Astrocyte (in vitro differentiated cells and primary cell): ENCODE measurements around the gene CDON. TPM values are rescaled to one million over a fixed set of nuclear protein-coding genes. Genes with fewer than 3 reads are reported as not detected.

Experiments used
- DNase-seq: peaks from one replicate; pipeline ENCODE4 v3.0.0-alpha.2; 2010; ENCODE audit warnings: low read depth
- FAIRE-seq: peaks from 2 replicates; lab custom pipeline; 2011; peaks lifted over from hg19 to GRCh38; lab: Jason Lieb, UNC
- H2AFZ ChIP-seq: 2 replicates; pipeline ENCODE4 v1.6.0; 2012; ENCODE audit warnings: low read depth, low read length, inconsistent platforms
- H3K27ac ChIP-seq: 2 replicates; pipeline ENCODE4 v1.5.1; 2011; ENCODE audit warnings: low read depth, low read length, inconsistent platforms
- H3K27me3 ChIP-seq: 2 replicates; pipeline ENCODE4 v1.6.0; 2011; ENCODE audit warnings: low read length, inconsistent platforms; ENCODE audit not compliant: insufficient read depth
- H3K36me3 ChIP-seq: 2 replicates; pipeline ENCODE4 v1.5.1; 2011; ENCODE audit warnings: low read length, inconsistent platforms; ENCODE audit not compliant: insufficient read depth
- H3K4me1 ChIP-seq: 2 replicates; pipeline ENCODE4 v1.5.1; 2011; ENCODE audit warnings: low read length, inconsistent platforms; ENCODE audit not compliant: insufficient read depth
- H3K4me2 ChIP-seq: 2 replicates; pipeline ENCODE4 v1.6.0; 2012; ENCODE audit warnings: low read length, inconsistent platforms
- H3K4me3 ChIP-seq: 2 replicates; pipeline ENCODE4 v1.5.1; 2011; ENCODE audit warnings: low read depth, mild to moderate bottlenecking, low read length, inconsistent platforms; ENCODE audit not compliant: insufficient read depth
- H3K79me2 ChIP-seq: 2 replicates; pipeline ENCODE4 v1.6.0; 2012; ENCODE audit warnings: mild to moderate bottlenecking, low read length, inconsistent platforms; ENCODE audit not compliant: insufficient read depth
- H3K9ac ChIP-seq: 2 replicates; pipeline ENCODE4 v1.6.0; 2012; ENCODE audit warnings: mild to moderate bottlenecking, low read length, inconsistent platforms
- H3K9me3 ChIP-seq: 2 replicates; pipeline ENCODE4 v1.5.1; 2012; ENCODE audit warnings: low read depth, mild to moderate bottlenecking, low read length, inconsistent platforms; ENCODE audit not compliant: insufficient read depth
- H4K20me1 ChIP-seq: 2 replicates; pipeline ENCODE4 v1.6.0; 2012; ENCODE audit warnings: low read length, inconsistent platforms; ENCODE audit not compliant: insufficient read depth
- H3K27ac Mint-ChIP-seq: one replicate; pipeline ENCODE4 v1.8.0; 2021; ENCODE audit warnings: mild to moderate bottlenecking, mixed read lengths; ENCODE audit not compliant: unreplicated experiment
- H3K27me3 Mint-ChIP-seq: one replicate; pipeline ENCODE4 v1.8.0; 2021; ENCODE audit warnings: low read depth, mixed read lengths; ENCODE audit not compliant: unreplicated experiment
- H3K36me3 Mint-ChIP-seq: one replicate; pipeline ENCODE4 v1.8.0; 2021; ENCODE audit warnings: low read depth, mixed read lengths; ENCODE audit not compliant: unreplicated experiment
- H3K4me1 Mint-ChIP-seq: one replicate; pipeline ENCODE4 v1.8.0; 2021; ENCODE audit warnings: low read depth, mixed read lengths; ENCODE audit not compliant: unreplicated experiment
- H3K4me3 Mint-ChIP-seq: one replicate; pipeline ENCODE4 v1.8.0; 2021; ENCODE audit warnings: mild to moderate bottlenecking, moderate library complexity, mixed read lengths; ENCODE audit not compliant: unreplicated experiment
- H3K9me3 Mint-ChIP-seq: one replicate; pipeline ENCODE4 v1.8.0; 2021; ENCODE audit warnings: mild to moderate bottlenecking, mixed read lengths; ENCODE audit not compliant: unreplicated experiment
- CTCF ChIP-seq: IDR thresholded peaks from 2 replicates; pipeline ENCODE4 v1.5.1; 2011; ENCODE audit warnings: low read depth, mild to moderate bottlenecking, inconsistent platforms, low read length, moderate library complexity; ENCODE audit not compliant: insufficient read depth
- EZH2 ChIP-seq: IDR thresholded peaks from 2 replicates; pipeline ENCODE4 v1.6.1; 2012; ENCODE audit warnings: mild to moderate bottlenecking, low read length, inconsistent platforms; ENCODE audit not compliant: insufficient read depth
- total RNA-seq: library from RNA; stranded (reverse); gene quantifications from 2 replicates; pipeline ENCODE4 v1.2.1, GENCODE V29; 2021

CDON gene
- total RNA-seq, 1 donor from 2014 or later = 15.5 TPM

- Mint-ChIP-seq H3K27me3 (no peaks in the 10 kb centered on the region), H3K4me1 (peaks cover 20% of the 10 kb centered on the region), H3K27ac (no peak overlapping the region), H3K36me3 (no peaks in the 10 kb centered on the region), H3K4me3 (no peak overlapping the region), H3K9me3 (no peaks in the 10 kb centered on the region)
- H3K4me1 ChIP-seq = no peaks in the 10 kb centered on the region
- no peak for FAIRE-seq
- no peak for DNase-seq
- no peaks in the 10 kb centered on the region for H4K20me1 ChIP-seq
- H3K9ac ChIP-seq = no peak overlapping the region
- H3K27me3 ChIP-seq = peaks cover 53% of the 10 kb centered on the region
- H3K4me3 ChIP-seq = no peak overlapping the region
- H3K9me3 ChIP-seq = no peaks in the 10 kb centered on the region
- no peak overlapping the region for H3K4me2 ChIP-seq
- H3K79me2 ChIP-seq = no peaks in the 10 kb centered on the region
- TF ChIP-seq EZH2 (no peak), CTCF (no peak)
- no peaks in the 10 kb centered on the region for H3K36me3 ChIP-seq
- no peak overlapping the region for H3K27ac ChIP-seq
- no peak overlapping the region for H2AFZ ChIP-seq
Observed at GRCh38 chr11:126059238-126059781, 3.4 kb downstream of the CDON start.

GRCh38 chr11:126058105-126058874, 4.4 kb downstream of the CDON start:
- DNase-seq (no peak), FAIRE-seq (no peak)
- H2AFZ ChIP-seq = no peak overlapping the region
- H3K27ac ChIP-seq = no peak overlapping the region
- H3K36me3 ChIP-seq = no peaks in the 10 kb centered on the region
- H3K9me3 ChIP-seq = no peaks in the 10 kb centered on the region
- H3K4me3 Mint-ChIP-seq = no peak overlapping the region
- H3K4me1 ChIP-seq = no peaks in the 10 kb centered on the region
- H3K27ac Mint-ChIP-seq = no peak overlapping the region
- no peak overlapping the region for H3K4me3 ChIP-seq
- H3K9me3 Mint-ChIP-seq = no peaks in the 10 kb centered on the region
- no peaks in the 10 kb centered on the region for H3K79me2 ChIP-seq
- no peak overlapping the region for H3K9ac ChIP-seq
- peaks cover 20% of the 10 kb centered on the region for H3K4me1 Mint-ChIP-seq
- no peaks in the 10 kb centered on the region for H3K36me3 Mint-ChIP-seq
- peaks cover 53% of the 10 kb centered on the region for H3K27me3 ChIP-seq
- H3K27me3 Mint-ChIP-seq = no peaks in the 10 kb centered on the region
- TF ChIP-seq CTCF (no peak), EZH2 (no peak)
- no peaks in the 10 kb centered on the region for H4K20me1 ChIP-seq
- H3K4me2 ChIP-seq = no peak overlapping the region

- Mint-ChIP-seq H3K27me3 (no peaks in the 10 kb centered on the region), H3K4me1 (peaks cover 13% of the 10 kb centered on the region), H3K27ac (no peak overlapping the region), H3K9me3 (no peaks in the 10 kb centered on the region), H3K4me3 (no peak overlapping the region), H3K36me3 (no peaks in the 10 kb centered on the region)
- Histone ChIP-seq H3K4me3 (no peak overlapping the region), H3K36me3 (no peaks in the 10 kb centered on the region), H3K9ac (no peak overlapping the region), H3K27me3 (peaks cover 31% of the 10 kb centered on the region), H3K9me3 (no peaks in the 10 kb centered on the region), H3K79me2 (no peaks in the 10 kb centered on the region), H3K4me2 (no peak overlapping the region), H3K4me1 (no peaks in the 10 kb centered on the region), H3K27ac (no peak overlapping the region), H4K20me1 (no peaks in the 10 kb centered on the region), H2AFZ (no peak overlapping the region)
- DNase-seq (no peak), FAIRE-seq (no peak)
- TF ChIP-seq CTCF = no peak
- no peak for TF ChIP-seq EZH2
Observed at GRCh38 chr11:126054882-126055281, 7.8 kb downstream of the CDON start.
